ENCODE data around the gene ACACA.
A peak's percentile ranks its signal among the peaks of the same experiment; 100 is the strongest.

The ACACA gene

GRCh38 chr17:37247825-37248224, 158.8 kb downstream of the ACACA start:
- no peak for DNase-seq (ENCODE audit: low spot score)
- Histone ChIP-seq H3K27me3 (ENCODE audit: insufficient read depth, poor library complexity, severe bottlenecking) (no peaks in the 10 kb centered on the region), H3K36me3 (ENCODE audit: low read depth) (peaks cover 100% of the 10 kb centered on the region)

DNA sequence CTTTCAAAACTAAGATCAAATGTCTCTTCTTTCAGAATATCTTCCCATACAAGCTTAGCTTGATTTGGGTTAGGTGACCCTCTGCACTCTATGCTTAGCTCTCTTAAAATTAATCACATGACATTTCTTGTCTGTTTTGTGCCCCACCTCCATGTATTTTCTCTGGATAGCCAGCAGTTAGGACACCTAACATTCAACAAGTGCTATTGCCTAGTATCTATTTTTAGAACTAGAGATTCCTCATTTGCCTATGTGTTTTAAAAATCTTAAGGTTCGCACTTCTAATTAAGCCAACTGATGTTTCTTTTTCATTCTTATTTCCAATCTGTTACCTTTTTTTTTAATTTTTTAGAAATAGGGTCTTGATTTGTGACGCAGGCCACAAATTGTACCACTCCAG, 160.6 kb downstream of the ACACA start:
- Histone ChIP-seq H3K27ac (ENCODE audit: poor library complexity, severe bottlenecking) (no peak overlapping the region), H3K4me3 (ENCODE audit: severe bottlenecking) (no peak overlapping the region), H3K36me3 (ENCODE audit: low read depth) (peaks cover 100% of the 10 kb centered on the region), H3K9me3 (ENCODE audit: severe bottlenecking) (no peaks in the 10 kb centered on the region), H3K4me1 (ENCODE audit: insufficient read depth, poor library complexity, severe bottlenecking) (no peaks in the 10 kb centered on the region), H3K27me3 (ENCODE audit: insufficient read depth, poor library complexity, severe bottlenecking) (no peaks in the 10 kb centered on the region)
- no peak for TF ChIP-seq CTCF (IDR thresholded peaks at IDR 0.05; ENCODE audit: poor library complexity, severe bottlenecking)
- ATAC-seq (ENCODE audit: low read depth), result no peak
- no peak for DNase-seq (ENCODE audit: low spot score)

More at GRCh38 chr17:37247825-37248224, 158.8 kb downstream of the ACACA start:
- no peak for ATAC-seq (ENCODE audit: low read depth)
- no peaks in the 10 kb centered on the region for H3K9me3 ChIP-seq (ENCODE audit: severe bottlenecking)
- H3K4me3 ChIP-seq (ENCODE audit: severe bottlenecking), result no peak overlapping the region
- no peak for TF ChIP-seq CTCF (IDR thresholded peaks at IDR 0.05; ENCODE audit: poor library complexity, severe bottlenecking)
- H3K27ac ChIP-seq (ENCODE audit: poor library complexity, severe bottlenecking), result no peak overlapping the region
- no peaks in the 10 kb centered on the region for H3K4me1 ChIP-seq (ENCODE audit: insufficient read depth, poor library complexity, severe bottlenecking)

GRCh38 chr17:37240381-37240780, 166.3 kb downstream of the ACACA start:
- Histone ChIP-seq H3K36me3 (ENCODE audit: low read depth) (peaks cover 100% of the 10 kb centered on the region), H3K27ac (ENCODE audit: poor library complexity, severe bottlenecking) (no peak overlapping the region), H3K9me3 (ENCODE audit: severe bottlenecking) (no peaks in the 10 kb centered on the region), H3K4me3 (ENCODE audit: severe bottlenecking) (no peak overlapping the region), H3K4me1 (ENCODE audit: insufficient read depth, poor library complexity, severe bottlenecking) (no peaks in the 10 kb centered on the region), H3K27me3 (ENCODE audit: insufficient read depth, poor library complexity, severe bottlenecking) (no peaks in the 10 kb centered on the region)
- DNase-seq (ENCODE audit: low spot score) (no peak), ATAC-seq (ENCODE audit: low read depth) (no peak)
- no peak for TF ChIP-seq CTCF (IDR thresholded peaks at IDR 0.05; ENCODE audit: poor library complexity, severe bottlenecking)

GRCh38 chr17:37239690-37240334, 166.8 kb downstream of the ACACA start:
- Histone ChIP-seq H3K4me3 (ENCODE audit: severe bottlenecking) (no peak overlapping the region), H3K4me1 (ENCODE audit: insufficient read depth, poor library complexity, severe bottlenecking) (no peaks in the 10 kb centered on the region), H3K36me3 (ENCODE audit: low read depth) (peaks cover 100% of the 10 kb centered on the region), H3K27me3 (ENCODE audit: insufficient read depth, poor library complexity, severe bottlenecking) (no peaks in the 10 kb centered on the region), H3K9me3 (ENCODE audit: severe bottlenecking) (no peaks in the 10 kb centered on the region), H3K27ac (ENCODE audit: poor library complexity, severe bottlenecking) (no peak overlapping the region)
- peak; percentile 77 for TF ChIP-seq CTCF (IDR thresholded peaks at IDR 0.05; ENCODE audit: poor library complexity, severe bottlenecking)
- 0 out of 3 replicates have a peak, but pooled peaks have one; percentile 21 for ATAC-seq (ENCODE audit: low read depth)
- DNase-seq (ENCODE audit: low spot score), result no peak

DNA sequence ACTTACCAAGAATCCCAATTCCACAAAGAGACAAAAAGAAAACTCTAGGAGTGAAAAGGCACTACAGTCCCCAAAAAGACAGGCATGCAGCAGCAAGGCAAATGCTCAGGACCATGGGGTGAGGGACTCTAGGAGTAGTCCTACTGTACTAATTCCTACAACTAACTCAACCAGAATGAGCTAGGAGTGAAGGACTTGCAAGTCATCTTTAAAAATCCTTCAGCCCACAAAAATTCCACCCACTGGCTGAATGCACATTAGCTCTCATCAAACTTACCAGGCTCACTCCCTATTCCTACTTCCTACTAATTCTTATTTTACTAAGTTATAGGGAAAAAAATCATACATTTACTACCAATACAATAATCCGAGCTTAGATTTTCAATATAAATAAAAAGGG, 172.5 kb downstream of the ACACA start:
- Histone ChIP-seq H3K27me3 (ENCODE audit: insufficient read depth, poor library complexity, severe bottlenecking) (no peaks in the 10 kb centered on the region), H3K4me1 (ENCODE audit: insufficient read depth, poor library complexity, severe bottlenecking) (no peaks in the 10 kb centered on the region), H3K4me3 (ENCODE audit: severe bottlenecking) (no peak overlapping the region), H3K27ac (ENCODE audit: poor library complexity, severe bottlenecking) (no peak overlapping the region), H3K9me3 (ENCODE audit: severe bottlenecking) (no peaks in the 10 kb centered on the region), H3K36me3 (ENCODE audit: low read depth) (peaks cover 97% of the 10 kb centered on the region)
- no peak for TF ChIP-seq CTCF (IDR thresholded peaks at IDR 0.05; ENCODE audit: poor library complexity, severe bottlenecking)
- no peak for DNase-seq (ENCODE audit: low spot score)
- ATAC-seq (ENCODE audit: low read depth), result no peak
